GM21737 (cell line): ENCODE data around the gene CPNE6.
A peak's percentile ranks its signal among the peaks of the same experiment; 100 is the strongest.

Experiments
- ATAC-seq: cut with Tn5 transposase; IDR thresholded peaks from one replicate; pipeline ENCODE4 v1.9.1; 2021; ENCODE audit warnings: mild to moderate bottlenecking, moderate library complexity; ENCODE audit not compliant: unreplicated experiment

CPNE6 gene

GRCh38 chr14:24084440-24084839 lies 13.1 kb downstream of the CPNE6 start:
- ATAC-seq, result no peak

- no peak for ATAC-seq
Measured at GRCh38 chr14:24085215-24085614, 13.9 kb downstream of the CPNE6 start.

- no peak for ATAC-seq
Measured at GRCh38 chr14:24086193-24086955, 15.0 kb downstream of the CPNE6 start.

GRCh38 chr14:24087004-24087403 lies 15.6 kb downstream of the CPNE6 start:
- no peak for ATAC-seq

GRCh38 chr14:24088095-24088494 lies 16.7 kb downstream of the CPNE6 start:
- ATAC-seq, result no peak

DNA sequence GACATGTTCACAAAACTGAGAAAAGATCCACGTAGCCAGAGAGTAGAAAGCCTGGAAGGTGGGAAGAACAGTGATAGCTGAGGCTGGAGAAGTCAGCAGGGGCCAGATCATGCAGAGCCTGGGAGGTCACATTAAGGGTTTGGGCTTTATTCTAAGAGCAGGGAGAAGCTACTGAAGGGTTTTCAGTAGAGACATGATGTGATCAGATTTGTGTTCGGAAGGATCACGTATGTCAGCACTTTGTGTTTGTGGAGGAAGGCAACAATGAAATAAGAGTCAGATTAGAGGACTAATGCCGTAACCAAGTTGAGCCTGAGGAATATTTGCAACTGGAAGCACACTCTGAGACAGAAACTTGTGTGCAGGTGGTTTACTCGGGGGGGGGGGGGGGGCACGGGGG lies 18.5 kb downstream of the CPNE6 start:
- no peak for ATAC-seq

DNA sequence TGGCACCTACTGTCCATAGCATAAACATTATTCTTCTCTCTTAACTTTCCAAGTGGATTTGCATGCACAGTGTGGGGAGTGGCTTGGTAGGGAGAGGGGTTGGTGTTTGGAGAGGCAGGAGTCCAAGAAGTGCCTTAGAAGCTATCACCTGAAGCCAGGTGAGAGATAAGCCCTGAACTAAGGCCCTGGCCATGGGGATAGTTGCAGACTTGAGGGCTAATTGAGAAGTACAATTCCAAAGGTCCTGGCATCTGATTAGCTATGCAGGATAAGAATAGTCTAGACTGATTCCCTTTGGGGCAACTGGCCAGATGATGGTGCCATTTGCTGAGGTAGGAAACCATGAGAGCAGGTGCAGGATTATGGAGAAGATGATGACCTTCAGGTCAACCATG lies 20.7 kb downstream of the CPNE6 start:
- no peak for ATAC-seq

DNA sequence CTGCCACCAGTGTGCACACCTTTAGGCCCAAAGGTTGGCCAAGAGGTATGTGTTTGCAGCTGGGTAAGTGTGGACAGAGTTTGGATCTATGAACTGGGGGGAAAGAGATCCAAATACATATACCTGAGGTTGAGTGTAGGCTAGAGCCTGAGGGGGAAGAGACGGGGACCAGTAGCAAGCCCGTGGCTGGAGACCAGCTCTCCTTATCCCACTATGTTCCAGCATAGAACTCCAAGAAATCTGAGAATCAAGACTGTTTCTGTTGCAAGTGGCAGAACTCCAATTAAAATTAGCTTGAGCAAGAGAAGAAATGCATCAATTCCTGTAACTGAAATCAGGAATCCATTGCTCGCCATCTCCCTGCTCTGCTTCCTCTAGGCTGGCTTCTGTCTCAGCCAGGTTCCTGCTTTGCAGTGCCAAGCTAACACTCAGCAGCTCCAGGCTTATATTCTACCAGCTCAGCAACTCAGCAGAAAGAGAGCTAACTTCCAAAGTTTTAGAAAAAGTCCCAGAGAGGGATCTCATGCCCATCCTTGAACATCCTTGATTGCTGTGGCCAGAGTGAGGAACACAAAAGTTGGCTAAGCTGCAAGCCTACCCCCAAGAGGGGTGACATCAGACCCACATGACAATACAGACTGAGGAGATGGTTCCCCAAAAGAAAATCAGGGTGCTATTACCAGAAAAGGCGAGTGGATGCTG lies 21.3 kb downstream of the CPNE6 start:
- ATAC-seq, result no peak

- ATAC-seq, result no peak
Measured at GRCh38 chr14:24093207-24093900, 22.0 kb downstream of the CPNE6 start.

GRCh38 chr14:24093901-24094840 lies 22.8 kb downstream of the CPNE6 start, which contains the start of gene PCK2:
PCK2 (plus strand) TSS chr14:24094311; CDS start chr14:24094406, 95 bp downstream.
- peak; percentile 50 for ATAC-seq

GRCh38 chr14:24094841-24095270 lies 23.5 kb downstream of the CPNE6 start:
- ATAC-seq, result no peak

GRCh38 chr14:24095271-24096068 lies 24.1 kb downstream of the CPNE6 start:
- ATAC-seq, result peak; percentile 64

DNA sequence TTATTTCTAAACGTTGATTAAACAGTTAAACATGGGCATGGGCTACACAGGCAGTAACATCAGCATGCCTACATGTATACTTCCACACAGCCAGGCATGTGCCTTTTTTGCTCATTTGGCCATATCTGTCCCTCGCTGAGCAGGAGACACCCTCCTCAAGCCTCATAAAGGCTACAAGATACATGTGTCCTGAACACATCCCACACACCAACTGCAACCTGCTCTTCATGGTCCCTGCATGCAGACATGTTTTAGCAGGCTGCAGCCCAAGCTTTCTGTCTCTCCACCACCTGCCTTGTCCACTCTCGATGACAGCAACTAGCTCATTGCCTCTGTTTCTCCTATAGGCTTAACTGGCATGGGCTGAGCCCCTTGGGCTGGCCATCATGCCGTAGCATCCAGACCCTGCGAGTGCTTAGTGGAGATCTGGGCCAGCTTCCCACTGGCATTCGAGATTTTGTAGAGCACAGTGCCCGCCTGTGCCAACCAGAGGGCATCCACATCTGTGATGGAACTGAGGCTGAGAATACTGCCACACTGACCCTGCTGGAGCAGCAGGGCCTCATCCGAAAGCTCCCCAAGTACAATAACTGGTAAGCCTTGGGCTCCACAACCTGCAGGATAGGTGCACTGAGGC lies 25.3 kb downstream of the CPNE6 start:
- no peak for ATAC-seq

DNA sequence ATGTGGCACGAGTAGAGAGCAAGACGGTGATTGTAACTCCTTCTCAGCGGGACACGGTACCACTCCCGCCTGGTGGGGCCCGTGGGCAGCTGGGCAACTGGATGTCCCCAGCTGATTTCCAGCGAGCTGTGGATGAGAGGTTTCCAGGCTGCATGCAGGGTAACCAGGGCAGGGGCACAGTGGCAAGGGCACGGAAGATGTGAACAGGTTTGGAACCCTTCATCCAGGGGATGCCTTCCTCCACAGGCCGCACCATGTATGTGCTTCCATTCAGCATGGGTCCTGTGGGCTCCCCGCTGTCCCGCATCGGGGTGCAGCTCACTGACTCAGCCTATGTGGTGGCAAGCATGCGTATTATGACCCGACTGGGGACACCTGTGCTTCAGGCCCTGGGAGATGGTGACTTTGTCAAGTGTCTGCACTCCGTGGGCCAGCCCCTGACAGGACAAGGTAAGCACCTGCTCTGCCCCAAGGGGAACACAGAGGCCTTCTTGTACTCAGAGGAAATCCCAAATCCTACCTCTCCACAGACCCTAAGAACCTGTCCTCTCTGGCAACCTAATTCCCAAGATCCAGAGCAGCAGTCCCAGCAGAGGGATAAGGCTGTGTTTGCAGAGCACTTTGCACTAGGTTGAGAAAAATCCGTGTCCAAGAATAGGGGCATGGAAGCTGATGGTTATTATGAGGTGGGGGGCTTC lies 27.0 kb downstream of the CPNE6 start:
- no peak for ATAC-seq

- no peak for ATAC-seq
Measured at GRCh38 chr14:24098927-24099813, 27.8 kb downstream of the CPNE6 start.

DNA sequence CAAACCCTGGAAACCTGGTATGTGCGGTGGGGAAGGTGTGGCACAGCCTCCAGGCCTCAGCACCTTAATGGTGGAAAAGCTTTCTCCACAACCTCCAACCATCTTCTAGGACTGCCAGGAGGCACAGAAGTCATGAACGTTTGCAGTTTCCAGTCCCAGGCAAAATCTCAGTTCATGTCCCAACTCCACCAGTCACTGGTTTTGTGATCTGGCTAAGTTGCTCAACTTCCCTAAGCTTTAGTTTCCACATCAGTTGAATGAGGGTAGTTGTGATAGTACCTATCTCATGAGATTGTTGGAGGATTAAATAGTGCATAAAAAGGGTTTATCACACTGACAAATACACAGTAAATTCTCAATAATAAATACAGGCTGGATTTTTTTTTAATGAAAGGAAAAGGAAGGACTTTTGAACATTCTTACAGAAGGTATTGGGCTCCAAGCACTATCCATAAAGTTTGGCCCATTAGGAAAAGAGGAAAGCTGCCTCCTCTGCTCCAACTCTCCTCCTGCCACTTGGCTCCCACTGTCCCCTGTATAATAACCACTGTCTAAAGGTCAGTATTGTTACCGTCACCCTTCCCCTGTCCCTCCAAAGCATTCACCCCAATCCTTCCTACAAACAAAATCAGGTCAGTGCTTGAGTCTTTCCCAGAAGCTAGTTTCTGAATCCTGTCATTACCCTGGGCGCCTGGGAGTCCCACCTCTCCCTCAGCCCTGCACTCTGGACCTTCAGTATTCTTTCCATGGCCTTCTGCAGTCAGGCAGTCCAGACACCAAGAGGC lies 29.0 kb downstream of the CPNE6 start:
- no peak for ATAC-seq

- no peak for ATAC-seq
Measured at GRCh38 chr14:24100982-24101494, 29.7 kb downstream of the CPNE6 start.
